Measurements from ENCODE around the gene PRKCA.

The PRKCA gene

DNA sequence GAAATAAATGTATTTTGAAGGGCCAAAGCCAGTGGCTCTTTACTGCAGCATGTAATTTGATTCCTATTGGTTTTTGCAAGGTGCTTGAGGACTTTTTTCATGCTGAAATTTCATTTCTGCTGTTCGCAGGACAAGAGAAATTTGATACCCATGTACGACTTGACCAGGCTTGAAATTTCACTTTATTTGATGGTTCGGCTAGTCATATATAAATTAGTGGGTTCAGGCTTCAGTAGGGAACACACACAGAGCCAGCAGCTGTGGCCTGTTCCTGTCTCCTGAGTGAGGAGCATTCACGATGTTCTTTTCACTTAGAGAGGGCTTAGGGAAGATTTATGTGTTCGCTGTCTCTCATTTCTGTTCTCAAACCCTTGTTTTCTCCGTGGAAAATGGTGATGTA, 274.1 kb downstream of the PRKCA start:
- Histone ChIP-seq H3K36me3 (ENCODE audit: insufficient read depth, low read length) (no peaks in the 10 kb centered on the region), H3K4me1 (ENCODE audit: insufficient read depth, low read length) (peaks cover 6% of the 10 kb centered on the region; the same call in 1 of the 2 replicates), H3K4me3 (ENCODE audit: low read length) (no peak overlapping the region), H3K27me3 (ENCODE audit: insufficient read depth, low read length) (no peaks in the 10 kb centered on the region), H3K9me3 (ENCODE audit: insufficient read depth, low read depth, low read length) (no peaks in the 10 kb centered on the region), H3K27ac (ENCODE audit: low read depth, low read length) (no peak overlapping the region), H3K9ac (ENCODE audit: low read depth, low read length) (no peak overlapping the region)
- 90% methylated on average over 6 of the region's 6 CpGs for WGBS

- no peaks in the 10 kb centered on the region for H3K9me3 ChIP-seq (ENCODE audit: insufficient read depth, low read depth, low read length)
- H3K36me3 ChIP-seq (ENCODE audit: insufficient read depth, low read length), result no peaks in the 10 kb centered on the region
- H3K4me3 ChIP-seq (ENCODE audit: low read length), result no peak overlapping the region
- H3K9ac ChIP-seq (ENCODE audit: low read depth, low read length), result no peak overlapping the region
- no peak overlapping the region for H3K27ac ChIP-seq (ENCODE audit: low read depth, low read length)
- WGBS, result 94% methylated on average over 8 of the region's 8 CpGs
- H3K27me3 ChIP-seq (ENCODE audit: insufficient read depth, low read length), result no peaks in the 10 kb centered on the region
- peaks cover 6% of the 10 kb centered on the region; the same call in 1 of the 2 replicates for H3K4me1 ChIP-seq (ENCODE audit: insufficient read depth, low read length)
Measured at GRCh38 chr17:66577041-66577440, 274.6 kb downstream of the PRKCA start.

DNA sequence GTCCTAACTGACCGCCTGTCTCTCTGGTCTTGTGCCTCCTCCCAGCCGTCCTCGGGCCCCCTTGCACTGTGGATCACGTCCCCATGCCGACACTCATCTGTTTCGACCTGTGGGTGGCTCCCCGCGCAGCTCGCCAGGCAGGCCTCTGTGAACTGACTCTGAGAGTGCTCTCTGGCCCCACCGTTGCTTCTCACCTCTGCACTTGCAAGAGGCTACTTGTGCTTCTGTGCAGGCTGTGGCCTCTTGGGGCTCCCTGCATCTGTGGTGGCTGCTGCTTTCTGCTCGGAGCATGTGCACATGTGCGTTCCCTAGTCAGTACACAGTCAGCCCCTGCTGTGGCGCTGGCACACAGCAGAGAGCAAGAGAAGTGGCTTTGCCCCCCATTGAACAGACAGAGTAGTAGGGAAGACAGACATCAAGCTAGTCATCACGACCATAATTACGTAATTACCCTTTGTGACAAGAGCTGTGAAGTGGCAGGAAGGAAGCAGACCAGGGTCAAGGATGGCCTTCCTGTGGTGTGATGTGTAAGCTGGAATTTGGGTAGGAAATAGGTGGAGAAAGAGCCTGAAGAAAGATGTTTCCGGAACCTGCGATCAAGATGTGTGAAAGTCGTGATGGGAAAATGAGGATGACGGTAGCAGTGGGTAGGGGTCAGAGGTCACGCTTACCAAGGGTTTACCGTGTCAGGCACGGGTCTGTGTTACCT, 276.5 kb downstream of the PRKCA start:
- WGBS, result 93% methylated on average over 22 of the region's 22 CpGs
- Histone ChIP-seq H3K4me1 (ENCODE audit: insufficient read depth, low read length) (peaks cover 6% of the 10 kb centered on the region; the same call in 1 of the 2 replicates), H3K27ac (ENCODE audit: low read depth, low read length) (no peak overlapping the region), H3K36me3 (ENCODE audit: insufficient read depth, low read length) (no peaks in the 10 kb centered on the region), H3K9ac (ENCODE audit: low read depth, low read length) (no peak overlapping the region), H3K9me3 (ENCODE audit: insufficient read depth, low read depth, low read length) (no peaks in the 10 kb centered on the region), H3K4me3 (ENCODE audit: low read length) (no peak overlapping the region), H3K27me3 (ENCODE audit: insufficient read depth, low read length) (no peaks in the 10 kb centered on the region)

DNA sequence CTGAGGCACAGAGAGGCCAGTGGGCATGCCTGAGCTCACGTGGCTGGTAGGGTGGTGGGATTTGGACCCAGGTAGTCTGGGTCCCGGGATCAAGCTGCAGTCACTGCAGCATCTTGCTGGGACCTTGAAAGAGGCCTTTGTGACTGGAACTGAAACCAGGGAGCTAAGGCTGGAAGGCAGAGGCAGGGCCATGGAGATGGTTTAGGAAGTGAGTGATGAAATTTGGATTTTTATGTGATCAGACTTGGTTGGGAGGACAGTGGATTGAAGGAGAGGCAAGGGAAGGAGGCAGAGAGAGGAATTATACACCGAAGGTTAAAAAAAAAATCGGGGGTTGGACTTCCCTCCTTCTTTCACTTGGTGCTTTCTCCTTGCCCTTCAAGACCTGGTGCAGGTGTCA, 277.1 kb downstream of the PRKCA start:
- Histone ChIP-seq H3K27me3 (ENCODE audit: insufficient read depth, low read length) (no peaks in the 10 kb centered on the region), H3K9me3 (ENCODE audit: insufficient read depth, low read depth, low read length) (no peaks in the 10 kb centered on the region), H3K27ac (ENCODE audit: low read depth, low read length) (no peak overlapping the region), H3K4me3 (ENCODE audit: low read length) (no peak overlapping the region), H3K9ac (ENCODE audit: low read depth, low read length) (no peak overlapping the region), H3K36me3 (ENCODE audit: insufficient read depth, low read length) (no peaks in the 10 kb centered on the region), H3K4me1 (ENCODE audit: insufficient read depth, low read length) (peaks cover 6% of the 10 kb centered on the region; the same call in 1 of the 2 replicates)
- WGBS, result 97% methylated on average over 4 of the region's 4 CpGs

DNA sequence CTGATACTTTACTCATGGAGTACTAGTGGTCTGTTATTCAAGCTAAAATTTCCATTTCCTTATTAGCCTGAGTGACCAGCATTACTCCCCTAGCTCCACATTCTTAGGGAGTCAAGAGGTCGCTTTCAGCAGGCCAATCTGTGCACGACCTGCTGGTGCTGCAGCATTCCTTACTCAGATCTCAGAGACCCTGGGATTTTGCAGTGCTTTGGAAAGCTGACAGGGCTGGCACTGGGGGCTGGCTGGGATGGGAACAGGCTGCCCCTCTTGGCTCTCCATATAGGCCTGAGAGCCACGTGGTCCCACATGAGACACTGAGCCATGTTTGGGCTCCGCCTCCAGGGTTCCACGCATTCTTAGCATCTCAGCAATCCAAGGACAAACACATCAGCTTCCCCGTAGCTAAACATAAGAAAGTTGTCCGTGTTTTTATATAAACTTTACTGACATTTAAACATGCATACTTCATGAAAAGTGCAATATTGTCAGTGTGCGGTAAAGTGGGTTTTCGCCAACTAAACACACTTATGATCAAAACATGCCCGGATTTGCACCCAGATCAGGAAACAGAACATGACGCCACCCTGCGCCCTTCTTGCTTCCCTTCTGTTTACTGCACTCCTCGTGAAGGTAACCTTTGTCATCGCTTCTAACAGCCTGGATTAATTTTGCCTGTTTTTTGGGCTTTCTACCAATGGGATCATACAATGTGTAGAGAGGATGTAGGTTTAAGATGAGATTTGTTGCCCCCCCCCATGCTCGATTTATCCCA, 278.0 kb downstream of the PRKCA start:
- H3K27ac ChIP-seq (ENCODE audit: low read depth, low read length), result no peak overlapping the region
- 86% methylated on average over 14 of the region's 15 CpGs for WGBS

GRCh38 chr17:66580956-66581391, 278.6 kb downstream of the PRKCA start:
- no peak overlapping the region for H3K27ac ChIP-seq (ENCODE audit: low read depth, low read length)
- H3K27me3 ChIP-seq (ENCODE audit: insufficient read depth, low read length), result no peaks in the 10 kb centered on the region
- no peak overlapping the region for H3K4me3 ChIP-seq (ENCODE audit: low read length)
- peaks cover 6% of the 10 kb centered on the region; the same call in 1 of the 2 replicates for H3K4me1 ChIP-seq (ENCODE audit: insufficient read depth, low read length)
- H3K9me3 ChIP-seq (ENCODE audit: insufficient read depth, low read depth, low read length), result no peaks in the 10 kb centered on the region
- H3K36me3 ChIP-seq (ENCODE audit: insufficient read depth, low read length), result no peaks in the 10 kb centered on the region
- 95% methylated on average over 3 of the region's 3 CpGs for WGBS
- H3K9ac ChIP-seq (ENCODE audit: low read depth, low read length), result no peak overlapping the region

More for the DNA sequence above, 278.0 kb downstream of the PRKCA start:
- no peaks in the 10 kb centered on the region for H3K36me3 ChIP-seq (ENCODE audit: insufficient read depth, low read length)
- H3K9ac ChIP-seq (ENCODE audit: low read depth, low read length), result no peak overlapping the region
- no peaks in the 10 kb centered on the region for H3K9me3 ChIP-seq (ENCODE audit: insufficient read depth, low read depth, low read length)
- H3K27me3 ChIP-seq (ENCODE audit: insufficient read depth, low read length), result no peaks in the 10 kb centered on the region
- peaks cover 6% of the 10 kb centered on the region; the same call in 1 of the 2 replicates for H3K4me1 ChIP-seq (ENCODE audit: insufficient read depth, low read length)
- H3K4me3 ChIP-seq (ENCODE audit: low read length), result no peak overlapping the region

- H3K4me1 ChIP-seq (ENCODE audit: insufficient read depth, low read length), result peaks cover 6% of the 10 kb centered on the region; the same call in 1 of the 2 replicates
- no peak overlapping the region for H3K9ac ChIP-seq (ENCODE audit: low read depth, low read length)
- H3K27ac ChIP-seq (ENCODE audit: low read depth, low read length), result no peak overlapping the region
- no peaks in the 10 kb centered on the region for H3K27me3 ChIP-seq (ENCODE audit: insufficient read depth, low read length)
- no peaks in the 10 kb centered on the region for H3K9me3 ChIP-seq (ENCODE audit: insufficient read depth, low read depth, low read length)
- no peaks in the 10 kb centered on the region for H3K36me3 ChIP-seq (ENCODE audit: insufficient read depth, low read length)
- WGBS, result 94% methylated on average over 5 of the region's 5 CpGs
- no peak overlapping the region for H3K4me3 ChIP-seq (ENCODE audit: low read length)
Measured at GRCh38 chr17:66582373-66583111, 280.1 kb downstream of the PRKCA start.

GRCh38 chr17:66583112-66583748, 280.8 kb downstream of the PRKCA start:
- H3K27ac ChIP-seq (ENCODE audit: low read depth, low read length), result no peak overlapping the region
- H3K36me3 ChIP-seq (ENCODE audit: insufficient read depth, low read length), result no peaks in the 10 kb centered on the region
- peaks cover 6% of the 10 kb centered on the region; the same call in 1 of the 2 replicates for H3K4me1 ChIP-seq (ENCODE audit: insufficient read depth, low read length)
- no peak overlapping the region for H3K4me3 ChIP-seq (ENCODE audit: low read length)
- no peak overlapping the region for H3K9ac ChIP-seq (ENCODE audit: low read depth, low read length)
- WGBS, result 90% methylated on average over 4 of the region's 4 CpGs
- H3K9me3 ChIP-seq (ENCODE audit: insufficient read depth, low read depth, low read length), result no peaks in the 10 kb centered on the region
- no peaks in the 10 kb centered on the region for H3K27me3 ChIP-seq (ENCODE audit: insufficient read depth, low read length)

- H3K9ac ChIP-seq (ENCODE audit: low read depth, low read length), result no peak overlapping the region
Measured at GRCh38 chr17:66584927-66585326, 282.5 kb downstream of the PRKCA start.

GRCh38 chr17:66585472-66585871, 283.1 kb downstream of the PRKCA start:
- WGBS, result 96% methylated on average over 5 of the region's 5 CpGs
- no peak overlapping the region for H3K27ac ChIP-seq (ENCODE audit: low read depth, low read length)
- no peaks in the 10 kb centered on the region for H3K36me3 ChIP-seq (ENCODE audit: insufficient read depth, low read length)
- no peak overlapping the region for H3K4me3 ChIP-seq (ENCODE audit: low read length)
- no peak overlapping the region for H3K9ac ChIP-seq (ENCODE audit: low read depth, low read length)
- H3K27me3 ChIP-seq (ENCODE audit: insufficient read depth, low read length), result no peaks in the 10 kb centered on the region
- no peaks in the 10 kb centered on the region for H3K9me3 ChIP-seq (ENCODE audit: insufficient read depth, low read depth, low read length)
- 0 out of 2 replicates have a peak, but pooled peaks cover under 1% of the 10 kb centered on the region for H3K4me1 ChIP-seq (ENCODE audit: insufficient read depth, low read length)

More at GRCh38 chr17:66584927-66585326, 282.5 kb downstream of the PRKCA start:
- no peak overlapping the region for H3K27ac ChIP-seq (ENCODE audit: low read depth, low read length)
- H3K27me3 ChIP-seq (ENCODE audit: insufficient read depth, low read length), result no peaks in the 10 kb centered on the region
- H3K9me3 ChIP-seq (ENCODE audit: insufficient read depth, low read depth, low read length), result no peaks in the 10 kb centered on the region
- no peaks in the 10 kb centered on the region for H3K36me3 ChIP-seq (ENCODE audit: insufficient read depth, low read length)
- 98% methylated on average over 4 of the region's 4 CpGs for WGBS
- H3K4me1 ChIP-seq (ENCODE audit: insufficient read depth, low read length), result peaks cover 4% of the 10 kb centered on the region; the same call in 1 of the 2 replicates
- no peak overlapping the region for H3K4me3 ChIP-seq (ENCODE audit: low read length)
